Measurements from ENCODE around the gene CD40. TPM values are rescaled to one million over a fixed set of nuclear protein-coding genes. Genes with fewer than 3 reads are reported as not detected.

CD40 gene
- total and polyA plus RNA-seq, 2 donors (not counting 1 experiment from before 2014, with no cell fraction given): 1.5 to 2.3 TPM

- H3K36me3 ChIP-seq (ENCODE audit: control insufficient read depth, insufficient read depth, low read length): no peaks in the 10 kb centered on the region
- H2AFZ ChIP-seq (ENCODE audit: low read length): no peak overlapping the region
- no peak overlapping the region for H3K27ac ChIP-seq (ENCODE audit: insufficient read depth, low read length)
- no peaks in the 10 kb centered on the region for H4K20me1 ChIP-seq (ENCODE audit: control insufficient read depth, extremely low read depth, insufficient read depth, low read length)
- no peaks in the 10 kb centered on the region for H3K4me1 ChIP-seq (ENCODE audit: control insufficient read depth, extremely low read depth, insufficient read depth, low read length)
- H3K79me2 ChIP-seq (ENCODE audit: control insufficient read depth, insufficient read depth, low read length): no peaks in the 10 kb centered on the region
- H3K27me3 ChIP-seq (ENCODE audit: control insufficient read depth, insufficient read depth, low read length): no peaks in the 10 kb centered on the region
- no peak overlapping the region for H3K4me3 ChIP-seq (replicated peaks in 1 of 4; ENCODE audit: control extremely low read depth in 1 of 4, insufficient read depth in 1 of 4, low read depth in 3 of 4, low read length in 4 of 4)
- TF ChIP-seq EZH2 (IDR thresholded peaks at IDR 0.05; ENCODE audit: low read length, missing control alignments) (no peak), CTCF (conservative IDR thresholded peaks at IDR 0.05 in 1 of 2, IDR thresholded peaks at IDR 0.05 in 1 of 2; ENCODE audit: low read depth in 1 of 2, low read length in 2 of 2) (no peak)
- no peak for DNase-seq (ENCODE audit: low read depth in 2 of 2)
- H3K9me3 ChIP-seq (ENCODE audit: control insufficient read depth, insufficient read depth, low read depth, low read length): no peaks in the 10 kb centered on the region
- H3K4me2 ChIP-seq (ENCODE audit: extremely low read depth, insufficient read depth, low read length): no peak overlapping the region
- no peak overlapping the region for H3K9ac ChIP-seq (ENCODE audit: insufficient read depth, low read length)
Measured at GRCh38 chr20:46122516-46123481, 4.7 kb downstream of the CD40 start.

- Histone ChIP-seq H3K4me2 (ENCODE audit: extremely low read depth, insufficient read depth, low read length) (no peak overlapping the region), H3K9me3 (ENCODE audit: control insufficient read depth, insufficient read depth, low read depth, low read length) (no peaks in the 10 kb centered on the region), H3K4me3 (replicated peaks in 1 of 4; ENCODE audit: control extremely low read depth in 1 of 4, insufficient read depth in 1 of 4, low read depth in 3 of 4, low read length in 4 of 4) (no peak overlapping the region), H2AFZ (ENCODE audit: low read length) (no peak overlapping the region), H3K79me2 (ENCODE audit: control insufficient read depth, insufficient read depth, low read length) (no peaks in the 10 kb centered on the region), H4K20me1 (ENCODE audit: control insufficient read depth, extremely low read depth, insufficient read depth, low read length) (no peaks in the 10 kb centered on the region), H3K9ac (ENCODE audit: insufficient read depth, low read length) (no peak overlapping the region), H3K27me3 (ENCODE audit: control insufficient read depth, insufficient read depth, low read length) (no peaks in the 10 kb centered on the region), H3K36me3 (ENCODE audit: control insufficient read depth, insufficient read depth, low read length) (no peaks in the 10 kb centered on the region), H3K27ac (ENCODE audit: insufficient read depth, low read length) (no peak overlapping the region), H3K4me1 (ENCODE audit: control insufficient read depth, extremely low read depth, insufficient read depth, low read length) (no peaks in the 10 kb centered on the region)
- DNase-seq (ENCODE audit: low read depth in 2 of 2): no peak
- TF ChIP-seq EZH2 (IDR thresholded peaks at IDR 0.05; ENCODE audit: low read length, missing control alignments) (no peak), CTCF (conservative IDR thresholded peaks at IDR 0.05 in 1 of 2, IDR thresholded peaks at IDR 0.05 in 1 of 2; ENCODE audit: low read depth in 1 of 2, low read length in 2 of 2) (no peak)
Measured at GRCh38 chr20:46123482-46124245, 5.5 kb downstream of the CD40 start.

- Histone ChIP-seq H3K4me3 (replicated peaks in 1 of 4; ENCODE audit: control extremely low read depth in 1 of 4, insufficient read depth in 1 of 4, low read depth in 3 of 4, low read length in 4 of 4) (no peak overlapping the region), H3K9ac (ENCODE audit: insufficient read depth, low read length) (no peak overlapping the region), H4K20me1 (ENCODE audit: control insufficient read depth, extremely low read depth, insufficient read depth, low read length) (no peaks in the 10 kb centered on the region), H3K4me2 (ENCODE audit: extremely low read depth, insufficient read depth, low read length) (no peak overlapping the region), H3K4me1 (ENCODE audit: control insufficient read depth, extremely low read depth, insufficient read depth, low read length) (no peaks in the 10 kb centered on the region), H3K9me3 (ENCODE audit: control insufficient read depth, insufficient read depth, low read depth, low read length) (no peaks in the 10 kb centered on the region), H3K27me3 (ENCODE audit: control insufficient read depth, insufficient read depth, low read length) (no peaks in the 10 kb centered on the region), H3K27ac (ENCODE audit: insufficient read depth, low read length) (no peak overlapping the region), H3K36me3 (ENCODE audit: control insufficient read depth, insufficient read depth, low read length) (no peaks in the 10 kb centered on the region), H2AFZ (ENCODE audit: low read length) (no peak overlapping the region), H3K79me2 (ENCODE audit: control insufficient read depth, insufficient read depth, low read length) (no peaks in the 10 kb centered on the region)
- no peak for TF ChIP-seq CTCF (conservative IDR thresholded peaks at IDR 0.05 in 1 of 2, IDR thresholded peaks at IDR 0.05 in 1 of 2; ENCODE audit: low read depth in 1 of 2, low read length in 2 of 2)
- TF ChIP-seq EZH2 (IDR thresholded peaks at IDR 0.05; ENCODE audit: low read length, missing control alignments): no peak
- DNase-seq (ENCODE audit: low read depth in 2 of 2): no peak
Measured at GRCh38 chr20:46126440-46127056, 8.4 kb downstream of the CD40 start.
